Measurements from ENCODE around the gene BAHCC1.

GRCh38 chr17:81492706-81493105 lies 97.4 kb downstream of the BAHCC1 start:
- TF ChIP-seq, protein P1, sequence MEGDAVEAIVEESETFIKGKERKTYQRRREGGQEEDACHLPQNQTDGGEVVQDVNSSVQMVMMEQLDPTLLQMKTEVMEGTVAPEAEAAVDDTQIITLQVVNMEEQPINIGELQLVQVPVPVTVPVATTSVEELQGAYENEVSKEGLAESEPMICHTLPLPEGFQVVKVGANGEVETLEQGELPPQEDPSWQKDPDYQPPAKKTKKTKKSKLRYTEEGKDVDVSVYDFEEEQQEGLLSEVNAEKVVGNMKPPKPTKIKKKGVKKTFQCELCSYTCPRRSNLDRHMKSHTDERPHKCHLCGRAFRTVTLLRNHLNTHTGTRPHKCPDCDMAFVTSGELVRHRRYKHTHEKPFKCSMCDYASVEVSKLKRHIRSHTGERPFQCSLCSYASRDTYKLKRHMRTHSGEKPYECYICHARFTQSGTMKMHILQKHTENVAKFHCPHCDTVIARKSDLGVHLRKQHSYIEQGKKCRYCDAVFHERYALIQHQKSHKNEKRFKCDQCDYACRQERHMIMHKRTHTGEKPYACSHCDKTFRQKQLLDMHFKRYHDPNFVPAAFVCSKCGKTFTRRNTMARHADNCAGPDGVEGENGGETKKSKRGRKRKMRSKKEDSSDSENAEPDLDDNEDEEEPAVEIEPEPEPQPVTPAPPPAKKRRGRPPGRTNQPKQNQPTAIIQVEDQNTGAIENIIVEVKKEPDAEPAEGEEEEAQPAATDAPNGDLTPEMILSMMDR (IDR thresholded peaks at IDR 0.05; ENCODE audit: low read length) = no peak
- no peak for TF ChIP-seq EZH2 (IDR thresholded peaks at IDR 0.05; ENCODE audit: borderline replicate concordance, low read length)

Measured in OCI-LY1 (cell line).